IMR-90 (cell line): ENCODE measurements around the gene GRB14. TPM values are rescaled to one million over a fixed set of nuclear protein-coding genes. Genes with fewer than 3 reads are reported as not detected.

ENCODE experiments used
- ATAC-seq: fragments of 200-7000 bp; cut with Tn5 transposase; 2 replicates; pipeline ENCODE4 v1.9.1; 2020; ENCODE audit warnings: low read depth, mild to moderate bottlenecking, moderate library complexity
- BruUV-seq: library from RNA; stranded (reverse); fragments of 400-500 nt; replicated peaks from 2 replicates; lab custom pipeline; 2021; lab: Mats Ljungman, UMichigan
- CTCF ChIA-PET: fragments of 300-600 bp; formaldehyde crosslinking; extraction: SDS; loops from one replicate; lab custom pipeline; 2021; ENCODE audit warnings: antibody characterized with exemption; lab: Yijun Ruan, JAX
- POLR2A ChIA-PET: fragments of 300-600 bp; sonication (Branson Sonifier 250); formaldehyde crosslinking; loops from one replicate; lab custom pipeline; 2022; ENCODE audit warnings: antibody characterized with exemption; ENCODE audit not compliant: unreplicated experiment; lab: Charles Lee
- DNase-seq: peaks from one replicate; pipeline ENCODE4 v3.0.0; 2013
- H2AFZ ChIP-seq: replicated peaks from 2 replicates; pipeline ENCODE3; 2013; ENCODE audit warnings: low read length, mild to moderate bottlenecking; ENCODE audit not compliant: poor library complexity
- H2AK5ac ChIP-seq: 2 replicates; pipeline ENCODE4 v1.6.1; 2013; ENCODE audit warnings: low read depth, low read length, inconsistent platforms
- H2AK9ac ChIP-seq: replicated peaks from 2 replicates; pipeline ENCODE3; 2013; ENCODE audit warnings: mild to moderate bottlenecking, low read depth, low read length, moderate library complexity; ENCODE audit not compliant: poor library complexity
- H2BK120ac ChIP-seq: 2 replicates; pipeline ENCODE4 v1.6.1; 2013; ENCODE audit warnings: low read depth, low read length, inconsistent platforms
- H2BK15ac ChIP-seq: 3 replicates; pipeline ENCODE4 v1.6.1; 2013; ENCODE audit warnings: low read depth, low read length, inconsistent platforms
- H2BK20ac ChIP-seq: 2 replicates; pipeline ENCODE4 v1.6.1; 2013; ENCODE audit warnings: low read depth, mild to moderate bottlenecking, inconsistent platforms, low read length, moderate library complexity
- H2BK5ac ChIP-seq: 2 replicates; pipeline ENCODE4 v1.6.1; 2013; ENCODE audit warnings: mild to moderate bottlenecking, low read depth, low read length, inconsistent platforms; ENCODE audit not compliant: poor library complexity, severe bottlenecking
- H3K14ac ChIP-seq: replicated peaks from 2 replicates; pipeline ENCODE4 v1.6.1; 2013; ENCODE audit warnings: low read depth, low read length, inconsistent platforms
- H3K18ac ChIP-seq: 2 replicates; pipeline ENCODE4 v1.6.1; 2013; ENCODE audit warnings: low read depth, low read length, control low read depth
- H3K23ac ChIP-seq: 2 replicates; pipeline ENCODE4 v1.6.1; 2013; ENCODE audit warnings: low read depth, low read length, inconsistent platforms
- H3K27ac ChIP-seq: 2 replicates; pipeline ENCODE4 v1.5.1; 2013; ENCODE audit warnings: mild to moderate bottlenecking, control low read depth, low read length; ENCODE audit not compliant: insufficient read depth
- H3K27me3 ChIP-seq: 2 replicates; pipeline ENCODE4 v1.6.1; 2013; ENCODE audit warnings: low read length; ENCODE audit not compliant: control insufficient read depth, insufficient read depth
- H3K36me3 ChIP-seq: 2 replicates; pipeline ENCODE4 v1.6.1; 2013; ENCODE audit warnings: low read length, mixed read lengths; ENCODE audit not compliant: control insufficient read depth, insufficient read depth
- H3K4ac ChIP-seq: 2 replicates; pipeline ENCODE4 v1.6.1; 2013; ENCODE audit warnings: low read depth, low read length, inconsistent platforms
- H3K4me1 ChIP-seq: 2 replicates; pipeline ENCODE4 v1.6.1; 2013; ENCODE audit warnings: low read length, mixed read lengths; ENCODE audit not compliant: control insufficient read depth, insufficient read depth
- H3K4me2 ChIP-seq: 2 replicates; pipeline ENCODE4 v1.6.1; 2013; ENCODE audit warnings: low read depth, mild to moderate bottlenecking, control low read depth, low read length, moderate library complexity
- H3K4me3 ChIP-seq: 2 replicates; pipeline ENCODE4 v1.5.1; 2013; ENCODE audit warnings: low read depth, mild to moderate bottlenecking, control low read depth, low read length, moderate library complexity; ENCODE audit not compliant: insufficient read depth
- H3K56ac ChIP-seq: 2 replicates; pipeline ENCODE4 v1.6.1; 2013; ENCODE audit warnings: low read length, inconsistent platforms; ENCODE audit not compliant: insufficient read depth; ENCODE audit errors: extremely low read depth
- H3K79me1 ChIP-seq, 2 experiments: 2 replicates each; pipeline ENCODE4 v1.6.1; 2013; ENCODE audit warnings: low read length in 2 of 2, inconsistent platforms in 1 of 2, low read depth in 1 of 2
- H3K9ac ChIP-seq: 2 replicates; pipeline ENCODE4 v1.6.1; 2013; ENCODE audit warnings: low read depth, low read length, control low read depth
- H3K9me1 ChIP-seq: 2 replicates; pipeline ENCODE4 v1.6.1; 2013; ENCODE audit warnings: low read length, inconsistent platforms; ENCODE audit not compliant: insufficient read depth
- H3K9me3 ChIP-seq: 2 replicates; pipeline ENCODE4 v1.6.1; 2013; ENCODE audit warnings: low read length; ENCODE audit not compliant: control insufficient read depth, insufficient read depth
- H4K20me1 ChIP-seq: 2 replicates; pipeline ENCODE4 v1.6.1; 2013; ENCODE audit warnings: low read length, inconsistent platforms; ENCODE audit not compliant: insufficient read depth
- H4K5ac ChIP-seq: 2 replicates; pipeline ENCODE4 v1.6.1; 2013; ENCODE audit warnings: mild to moderate bottlenecking, low read depth, low read length, control low read depth
- H4K8ac ChIP-seq, 2 experiments: 2 replicates each; pipeline ENCODE4 v1.6.1; 2013; ENCODE audit warnings: low read depth in 2 of 2, low read length in 2 of 2, control low read depth in 1 of 2, inconsistent platforms in 1 of 2
- H4K91ac ChIP-seq: 2 replicates; pipeline ENCODE4 v1.6.1; 2013; ENCODE audit warnings: low read depth, low read length, inconsistent platforms; ENCODE audit not compliant: insufficient read depth
- CEBPB ChIP-seq: IDR thresholded peaks from 2 replicates; pipeline ENCODE4 v1.6.1; 2012; ENCODE audit warnings: low read depth, low read length, improper control_type of control experiment
- CHD1 ChIP-seq: IDR thresholded peaks from 2 replicates; pipeline ENCODE4 v1.6.1; 2012; ENCODE audit warnings: low read depth, low read length, improper control_type of control experiment
- FOS ChIP-seq: fragments of 150-350 bp; IDR thresholded peaks from 2 replicates; pipeline ENCODE4 v1.6.1; 2016; ENCODE audit warnings: low read depth, low read length
- MAFK ChIP-seq: IDR thresholded peaks from 2 replicates; pipeline ENCODE4 v1.6.1; 2012; ENCODE audit warnings: low read depth, low read length, improper control_type of control experiment
- MAZ ChIP-seq: IDR thresholded peaks from 2 replicates; pipeline ENCODE4 v1.6.1; 2012; ENCODE audit warnings: low read depth, mild to moderate bottlenecking, low read length, improper control_type of control experiment, moderate library complexity, borderline replicate concordance
- MXI1 ChIP-seq: IDR thresholded peaks from 2 replicates; pipeline ENCODE4 v1.6.1; 2012; ENCODE audit warnings: low read depth, mild to moderate bottlenecking, low read length, moderate library complexity, borderline replicate concordance
- NFE2L2 ChIP-seq: fragments of 150-350 bp; IDR thresholded peaks from 2 replicates; pipeline ENCODE4 v1.6.1; 2016; ENCODE audit warnings: low read depth, mild to moderate bottlenecking, low read length
- RAD21 ChIP-seq: IDR thresholded peaks from 2 replicates; pipeline ENCODE4 v1.6.1; 2012; ENCODE audit warnings: low read length, improper control_type of control experiment
- RCOR1 ChIP-seq: IDR thresholded peaks from 2 replicates; pipeline ENCODE4 v1.6.1; 2012; ENCODE audit warnings: mild to moderate bottlenecking, low read length, improper control_type of control experiment; ENCODE audit not compliant: insufficient replicate concordance
- SMC3 ChIP-seq: fragments of 150-350 bp; IDR thresholded peaks from 2 replicates; pipeline ENCODE4 v1.6.1; 2016; ENCODE audit warnings: low read depth, mild to moderate bottlenecking, antibody characterized with exemption, low read length, moderate library complexity
- WGBS, 2 experiments: methylation state at CpG; one replicate each; pipeline versions ENCODE4 v1.1.5 to v1.1.7; 2013; ENCODE audit warnings: missing lambda C conversion rate in 2 of 2; ENCODE audit not compliant: insufficient read length in 1 of 2; ENCODE audit errors: extremely low coverage in 2 of 2; 5-methylcytosine and 5-hydroxymethylcytosine counted together
- dilution Hi-C: fragments of 300-500 bp; cut with HindIII; formaldehyde crosslinking; loops from one replicate; pipeline ENCODE4 v1.14.3; 2018; ENCODE audit warnings: low sequenced_read_pairs; ENCODE audit not compliant: unreplicated experiment
- in situ Hi-C: fragments of 300-500 bp; cut with MboI; formaldehyde crosslinking; loops from 3 replicates; pipeline ENCODE4 v1.14.3; 2019; ENCODE audit warnings: low sequenced_read_pairs, inconsistent platforms, mixed read lengths
- intact Hi-C: fragments of 100-400 bp; cut with micrococcal nuclease; formaldehyde crosslinking; loops from 2 replicates; pipeline ENCODE4 v1.10.0; 2022
- polyA plus RNA-seq, 3 experiments: library from polyadenylated mRNA; depleted of rRNA; stranded (reverse); fragments of >200 nt; gene quantifications; 2 replicates each; pipeline ENCODE4 v1.2.3, GENCODE V29; 2012; ENCODE audit warnings: low replicate concordance in 1 of 3
- total RNA-seq: library from RNA; depleted of rRNA; stranded (reverse); fragments of >200 nt; gene quantifications from 2 replicates; pipeline ENCODE4 v1.2.3, GENCODE V29; 2012
- TF ChIP-seq, protein P1 (sequence below): conservative IDR thresholded peaks from 2 replicates; pipeline ENCODE4 v1.5.1; 2012; ENCODE audit warnings: mild to moderate bottlenecking, low read depth, low read length, improper control_type of control experiment
- TF ChIP-seq, protein P2 (sequence below): fragments of 150-350 bp; IDR thresholded peaks from 2 replicates; pipeline ENCODE4 v1.6.1; 2016; ENCODE audit warnings: low read depth, mild to moderate bottlenecking, low read length, moderate library complexity, borderline replicate concordance

The GRB14 gene
- total and polyA plus RNA-seq, 2 of the 4 experiments (the other 2 are of a cell fraction): not detected

DNA sequence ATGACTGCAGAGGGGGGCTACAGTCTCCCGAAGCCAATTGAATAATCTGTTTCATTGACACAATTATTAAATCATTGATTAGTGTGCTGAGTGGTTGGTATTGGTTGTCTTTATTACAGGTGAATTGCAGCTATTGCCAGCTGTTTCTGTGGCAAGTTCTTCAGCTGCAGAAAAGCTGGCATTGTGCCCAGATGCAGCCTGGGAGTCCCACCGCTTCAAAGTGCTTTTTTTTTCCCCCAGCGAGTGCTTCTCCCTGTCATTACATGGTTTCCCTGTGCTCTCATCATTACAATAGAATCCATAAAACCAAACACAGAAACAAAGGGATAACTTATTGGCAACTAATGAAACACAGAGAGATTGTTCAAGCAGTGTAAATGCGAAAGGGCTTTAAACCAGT, 164.7 kb downstream of the GRB14 start:
- H4K91ac ChIP-seq: no peak overlapping the region
- H3K56ac ChIP-seq: no peak overlapping the region
- CTCF ChIA-PET: no interaction called here
- ATAC-seq (no peak), DNase-seq (no peak)
- H2BK120ac ChIP-seq: no peak overlapping the region
- no TSS peak for BruUV-seq
- H3K36me3 ChIP-seq: no peaks in the 10 kb centered on the region
- no peaks in the 10 kb centered on the region for H3K9me3 ChIP-seq
- no peak overlapping the region for H2AK9ac ChIP-seq
- H4K8ac ChIP-seq: no peak overlapping the region
- H3K79me1 ChIP-seq: no peaks in the 10 kb centered on the region
- intact Hi-C loops (no loop called here), in situ Hi-C loops (no loop called here), dilution Hi-C loops (no loop called here)
- no peak overlapping the region for H3K14ac ChIP-seq
- no peak overlapping the region for H3K4ac ChIP-seq
- no peak overlapping the region for H3K4me3 ChIP-seq
- no peak overlapping the region for H3K4me2 ChIP-seq
- POLR2A ChIA-PET: no interaction called here
- no peak overlapping the region for H2AFZ ChIP-seq
- no peaks in the 10 kb centered on the region for H3K4me1 ChIP-seq
- H3K23ac ChIP-seq: no peak overlapping the region
- H2AK5ac ChIP-seq: no peak overlapping the region
- no peaks in the 10 kb centered on the region for H4K20me1 ChIP-seq
- no peak overlapping the region for H2BK15ac ChIP-seq
- no CpG with 5 or more reads among the region's 4 CpGs for WGBS, 2 experiments
- H3K27ac ChIP-seq: no peak overlapping the region
- TF ChIP-seq, protein P1, sequence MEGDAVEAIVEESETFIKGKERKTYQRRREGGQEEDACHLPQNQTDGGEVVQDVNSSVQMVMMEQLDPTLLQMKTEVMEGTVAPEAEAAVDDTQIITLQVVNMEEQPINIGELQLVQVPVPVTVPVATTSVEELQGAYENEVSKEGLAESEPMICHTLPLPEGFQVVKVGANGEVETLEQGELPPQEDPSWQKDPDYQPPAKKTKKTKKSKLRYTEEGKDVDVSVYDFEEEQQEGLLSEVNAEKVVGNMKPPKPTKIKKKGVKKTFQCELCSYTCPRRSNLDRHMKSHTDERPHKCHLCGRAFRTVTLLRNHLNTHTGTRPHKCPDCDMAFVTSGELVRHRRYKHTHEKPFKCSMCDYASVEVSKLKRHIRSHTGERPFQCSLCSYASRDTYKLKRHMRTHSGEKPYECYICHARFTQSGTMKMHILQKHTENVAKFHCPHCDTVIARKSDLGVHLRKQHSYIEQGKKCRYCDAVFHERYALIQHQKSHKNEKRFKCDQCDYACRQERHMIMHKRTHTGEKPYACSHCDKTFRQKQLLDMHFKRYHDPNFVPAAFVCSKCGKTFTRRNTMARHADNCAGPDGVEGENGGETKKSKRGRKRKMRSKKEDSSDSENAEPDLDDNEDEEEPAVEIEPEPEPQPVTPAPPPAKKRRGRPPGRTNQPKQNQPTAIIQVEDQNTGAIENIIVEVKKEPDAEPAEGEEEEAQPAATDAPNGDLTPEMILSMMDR: no peak
- TF ChIP-seq CHD1: no peak
- TF ChIP-seq NFE2L2: no peak
- no peak for TF ChIP-seq RAD21
- no peak for TF ChIP-seq MXI1
- TF ChIP-seq CEBPB: no peak
- TF ChIP-seq MAFK: no peak
- TF ChIP-seq MAZ: no peak
- TF ChIP-seq RCOR1: no peak
- TF ChIP-seq, protein P2, sequence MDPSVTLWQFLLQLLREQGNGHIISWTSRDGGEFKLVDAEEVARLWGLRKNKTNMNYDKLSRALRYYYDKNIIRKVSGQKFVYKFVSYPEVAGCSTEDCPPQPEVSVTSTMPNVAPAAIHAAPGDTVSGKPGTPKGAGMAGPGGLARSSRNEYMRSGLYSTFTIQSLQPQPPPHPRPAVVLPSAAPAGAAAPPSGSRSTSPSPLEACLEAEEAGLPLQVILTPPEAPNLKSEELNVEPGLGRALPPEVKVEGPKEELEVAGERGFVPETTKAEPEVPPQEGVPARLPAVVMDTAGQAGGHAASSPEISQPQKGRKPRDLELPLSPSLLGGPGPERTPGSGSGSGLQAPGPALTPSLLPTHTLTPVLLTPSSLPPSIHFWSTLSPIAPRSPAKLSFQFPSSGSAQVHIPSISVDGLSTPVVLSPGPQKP: no peak
- no peak for TF ChIP-seq SMC3
- no peak for TF ChIP-seq FOS
- H3K9me1 ChIP-seq: no peaks in the 10 kb centered on the region
- H2BK5ac ChIP-seq: no peak overlapping the region
- no peak overlapping the region for H2BK20ac ChIP-seq
- no peak overlapping the region for H4K5ac ChIP-seq
- H3K9ac ChIP-seq: no peak overlapping the region
- H3K18ac ChIP-seq: no peak overlapping the region
- H3K27me3 ChIP-seq: no peaks in the 10 kb centered on the region
